ENCODE measurements around the gene FOXC1.

FOXC1 gene

GRCh38 chr6:1636971-1637871 lies 27.5 kb downstream of the FOXC1 start:
- in situ Hi-C loops (cut with HindIII; ENCODE audit: low sequenced_read_pairs), result no loop called here
- no peak for TF ChIP-seq CTCF (IDR thresholded peaks at IDR 0.05; ENCODE audit: low read depth, low read length, missing control alignments)
- no peak for DNase-seq (ENCODE audit: low read depth)
- no peak overlapping the region for H3K4me3 ChIP-seq (ENCODE audit: low read depth, low read length)

- in situ Hi-C loops (cut with HindIII; ENCODE audit: low sequenced_read_pairs), result no loop called here
- H3K4me3 ChIP-seq (ENCODE audit: low read depth, low read length), result no peak overlapping the region
- no peak for TF ChIP-seq CTCF (IDR thresholded peaks at IDR 0.05; ENCODE audit: low read depth, low read length, missing control alignments)
- no peak for DNase-seq (ENCODE audit: low read depth)
Measured at GRCh38 chr6:1639430-1639829, 29.7 kb downstream of the FOXC1 start.

- H3K4me3 ChIP-seq (ENCODE audit: low read depth, low read length), result no peak overlapping the region
- TF ChIP-seq CTCF (IDR thresholded peaks at IDR 0.05; ENCODE audit: low read depth, low read length, missing control alignments), result no peak
- in situ Hi-C loops (cut with HindIII; ENCODE audit: low sequenced_read_pairs), result no loop called here
- DNase-seq (ENCODE audit: low read depth), result no peak
Measured at GRCh38 chr6:1640476-1640875, 30.8 kb downstream of the FOXC1 start.

GRCh38 chr6:1641343-1641885 lies 31.7 kb downstream of the FOXC1 start:
- in situ Hi-C loops (cut with HindIII; ENCODE audit: low sequenced_read_pairs), result no loop called here
- no peak for DNase-seq (ENCODE audit: low read depth)
- no peak for TF ChIP-seq CTCF (IDR thresholded peaks at IDR 0.05; ENCODE audit: low read depth, low read length, missing control alignments)
- H3K4me3 ChIP-seq (ENCODE audit: low read depth, low read length), result no peak overlapping the region

GRCh38 chr6:1643111-1643510 lies 33.4 kb downstream of the FOXC1 start:
- no peak for TF ChIP-seq CTCF (IDR thresholded peaks at IDR 0.05; ENCODE audit: low read depth, low read length, missing control alignments)
- DNase-seq (ENCODE audit: low read depth), result no peak
- no peak overlapping the region for H3K4me3 ChIP-seq (ENCODE audit: low read depth, low read length)
- in situ Hi-C loops (cut with HindIII; ENCODE audit: low sequenced_read_pairs), result no loop called here

- no peak for DNase-seq (ENCODE audit: low read depth)
- in situ Hi-C loops (cut with HindIII; ENCODE audit: low sequenced_read_pairs), result no loop called here
- no peak for TF ChIP-seq CTCF (IDR thresholded peaks at IDR 0.05; ENCODE audit: low read depth, low read length, missing control alignments)
- no peak overlapping the region for H3K4me3 ChIP-seq (ENCODE audit: low read depth, low read length)
Measured at GRCh38 chr6:1643830-1644445, 34.2 kb downstream of the FOXC1 start.

Data from astrocyte of the cerebellum (primary cell).